Spleen (tissue), 7 donors: ENCODE data around the gene ATP13A1.

ENCODE experiments used
- CTCF ChIP-seq, 11 experiments: fragments of 200-600 bp in 7 of 11; fragments of 450-650 bp in 4 of 11; sonication (generic) in 4 of 11; IDR thresholded peaks in 8 of 11; conservative IDR thresholded peaks in 3 of 11; 1 replicate in 7 of 11; 2 replicates in 4 of 11; pipeline versions ENCODE4 v1.4.0 to v1.8.0; 2016 to 2021; ENCODE audit warnings: antibody characterized with exemption in 11 of 11, inconsistent platforms in 4 of 11, mild to moderate bottlenecking in 1 of 11
- POLR2A ChIP-seq, 3 donors: fragments of 450-650 bp; IDR thresholded peaks; one replicate each; pipeline ENCODE4 v1.5.1; 2017; ENCODE audit warnings: antibody characterized with exemption in 3 of 3, mild to moderate bottlenecking in 1 of 3
- POLR2AphosphoS5 ChIP-seq, 3 donors: sonication (generic); formaldehyde crosslinking; IDR thresholded peaks; one replicate each; pipeline ENCODE4 v1.5.1; 2017; ENCODE audit warnings: antibody characterized with exemption in 3 of 3
- donor health status: DM: no; HTN: no; CAD: no; lungs with moderate emphysema.
- donor health status: DM: no; HTN: no; CAD: no.
- donor health status: DM: no; HTN: no; CAD: no.

GRCh38 chr19:19637186-19637522, 26.3 kb downstream of the ATP13A1 start:
- TF ChIP-seq CTCF (IDR thresholded peaks at IDR 0.05 in 8 of 11, conservative IDR thresholded peaks at IDR 0.05 in 3 of 11), result no peak
- no peak for TF ChIP-seq POLR2AphosphoS5 (IDR thresholded peaks at IDR 0.05)
- TF ChIP-seq POLR2A (IDR thresholded peaks at IDR 0.05), result no peak
